Endometrial microvascular endothelial cells (primary cell): ENCODE measurements around the gene PDE7B. TPM values are rescaled to one million over a fixed set of nuclear protein-coding genes. Genes with fewer than 3 reads are reported as not detected.

ENCODE experiments used
- in situ Hi-C: cut with HindIII; loops from 2 replicates; pipeline ENCODE4 v1.10.0; 2017; ENCODE audit warnings: low sequenced_read_pairs, low pct_unique_long_range_greater_than_20kb; ENCODE audit errors: inconsistent ontology term
- total RNA-seq: library from RNA; depleted of rRNA; stranded (reverse); fragments of >200 nt; gene quantifications from one replicate; pipeline ENCODE4 v1.2.3, GENCODE V29; 2015; ENCODE audit errors: inconsistent ontology term

PDE7B gene
- total RNA-seq, 1 donor from 2014 or later, result 17.9 TPM

GRCh38 chr6:136007345-136007744 lies 155.8 kb downstream of the PDE7B start:
- in situ Hi-C loops, result no loop called here

GRCh38 chr6:136011475-136011874 lies 160.0 kb downstream of the PDE7B start:
- in situ Hi-C loops, result no loop called here

- in situ Hi-C loops, result no loop called here
Measured at GRCh38 chr6:136012198-136012887, 160.8 kb downstream of the PDE7B start.

GRCh38 chr6:136012943-136013342 lies 161.4 kb downstream of the PDE7B start:
- in situ Hi-C loops, result no loop called here

- in situ Hi-C loops, result no loop called here
Measured at GRCh38 chr6:136014454-136015437, 163.2 kb downstream of the PDE7B start.

DNA sequence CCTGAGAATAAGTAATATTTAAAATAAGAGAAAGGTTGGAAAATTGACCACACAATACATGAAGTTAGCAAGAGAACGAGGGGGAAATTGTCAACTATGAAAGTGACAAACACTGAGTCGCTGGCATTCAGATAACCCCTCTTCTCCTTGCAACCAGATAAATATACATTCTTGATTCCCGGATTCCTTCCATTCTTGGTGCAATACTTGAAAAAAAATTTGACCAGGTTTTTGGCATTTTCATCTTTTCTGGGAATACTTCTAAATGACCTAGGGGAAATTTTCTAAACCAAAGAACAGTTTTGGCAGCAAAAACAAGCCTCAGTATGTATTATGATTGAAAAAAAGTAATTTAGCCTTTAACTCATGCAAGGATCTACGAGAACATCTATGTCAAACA lies 164.0 kb downstream of the PDE7B start:
- in situ Hi-C loops, result no loop called here

- in situ Hi-C loops, result no loop called here
Measured at GRCh38 chr6:136016228-136017225, 165.0 kb downstream of the PDE7B start.

GRCh38 chr6:136020691-136021090 lies 169.2 kb downstream of the PDE7B start:
- in situ Hi-C loops, result no loop called here

GRCh38 chr6:136022224-136022874 lies 170.8 kb downstream of the PDE7B start:
- in situ Hi-C loops, result no loop called here

DNA sequence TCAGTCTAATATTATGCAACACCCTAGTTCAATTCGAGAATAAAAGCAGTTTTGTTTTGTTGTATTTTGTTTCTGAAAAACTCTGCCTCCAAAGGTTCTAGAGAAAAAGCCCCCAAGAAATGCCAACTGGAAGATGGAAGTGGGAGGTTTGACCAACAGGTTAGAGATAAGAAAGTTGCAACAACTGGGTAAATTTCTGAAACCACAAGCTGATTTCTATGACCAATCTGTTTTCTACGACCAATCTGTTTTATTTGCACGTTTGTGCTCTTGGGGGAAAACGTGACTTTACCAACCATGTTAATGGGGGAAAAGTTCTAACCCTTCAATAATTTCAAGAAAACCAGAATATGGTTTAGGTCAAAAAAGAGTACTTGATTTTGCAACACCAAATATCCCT lies 173.2 kb downstream of the PDE7B start:
- in situ Hi-C loops, result no loop called here

DNA sequence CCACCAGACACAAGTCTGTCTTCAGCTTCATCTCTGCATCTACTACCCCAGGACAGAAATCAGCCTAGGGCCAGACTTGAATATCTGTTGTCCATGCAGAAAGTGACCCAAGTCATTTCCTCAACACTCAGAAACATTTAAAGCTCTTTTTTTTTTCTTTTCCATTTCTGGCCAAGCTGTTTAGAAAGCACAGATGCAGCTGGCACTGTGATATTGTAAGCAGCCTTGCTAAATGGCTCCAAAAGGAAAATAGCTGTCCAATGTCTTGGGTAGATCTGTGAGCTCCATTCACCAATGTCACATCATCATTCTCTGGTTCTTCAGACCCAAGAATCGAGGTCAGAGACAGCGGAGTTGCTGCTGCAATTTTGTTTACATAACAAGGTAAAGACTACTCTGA lies 174.2 kb downstream of the PDE7B start:
- in situ Hi-C loops, result no loop called here

DNA sequence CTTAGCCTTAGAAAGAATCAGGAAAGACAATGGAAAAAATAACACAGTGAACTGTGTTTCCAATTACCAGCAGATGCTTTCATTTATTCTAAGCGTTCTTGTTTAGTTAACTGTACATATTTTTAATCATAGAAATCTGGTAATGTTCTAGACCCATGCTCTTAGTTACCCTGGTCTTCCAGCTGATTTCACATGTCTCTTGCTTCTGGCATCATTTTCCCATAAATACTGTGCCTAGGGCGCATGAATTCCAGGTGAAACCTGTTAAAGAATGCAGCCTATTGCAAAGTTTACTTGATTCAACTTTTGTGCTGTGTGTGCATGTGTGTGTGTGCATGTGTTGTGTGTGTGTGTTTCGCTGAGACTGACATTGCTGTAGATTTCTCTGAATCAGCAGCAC lies 178.6 kb downstream of the PDE7B start:
- in situ Hi-C loops, result no loop called here

DNA sequence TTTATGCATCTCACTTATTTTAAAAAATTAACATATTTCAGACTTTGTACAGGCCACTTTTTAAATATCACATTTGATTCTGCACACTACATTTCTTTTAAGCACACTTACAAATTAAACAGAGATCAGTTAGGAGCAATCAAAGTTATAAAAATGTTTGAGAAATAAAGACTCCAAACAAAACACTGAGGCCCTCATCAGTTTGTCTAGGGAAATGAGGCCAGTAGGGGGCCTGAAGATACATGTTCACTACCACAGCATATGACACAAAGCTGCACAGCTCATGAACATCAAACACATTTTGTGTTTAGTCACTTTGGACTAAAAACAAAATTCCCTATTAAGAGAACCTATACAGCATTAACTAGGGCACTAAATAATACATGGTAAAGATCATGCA lies 180.5 kb downstream of the PDE7B start:
- in situ Hi-C loops, result no loop called here

DNA sequence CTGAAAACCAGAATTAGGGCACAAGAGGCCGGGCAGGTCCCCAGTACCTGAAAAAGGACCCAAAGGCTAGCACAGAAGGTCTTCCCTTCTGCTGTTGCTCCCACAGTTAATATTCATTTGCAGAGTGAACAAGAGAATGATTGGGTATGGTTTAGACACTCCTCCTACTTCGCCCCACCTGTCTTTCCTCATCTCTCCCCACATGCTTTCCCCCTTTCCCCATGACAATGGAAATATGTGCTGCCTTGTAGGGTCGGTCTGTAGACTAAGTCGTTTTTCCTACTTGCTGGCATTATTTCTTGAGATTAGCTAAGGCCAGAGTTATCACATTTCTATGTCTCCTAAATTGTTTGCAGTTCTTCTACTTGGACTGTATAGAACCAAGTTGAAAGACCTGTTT lies 181.9 kb downstream of the PDE7B start:
- in situ Hi-C loops, result no loop called here

- in situ Hi-C loops, result no loop called here
Measured at GRCh38 chr6:136034422-136034821, 182.9 kb downstream of the PDE7B start.

GRCh38 chr6:136035378-136036070 lies 184.0 kb downstream of the PDE7B start:
- in situ Hi-C loops, result no loop called here

GRCh38 chr6:136036071-136036380 lies 184.5 kb downstream of the PDE7B start:
- in situ Hi-C loops, result no loop called here

GRCh38 chr6:136036601-136037000 lies 185.1 kb downstream of the PDE7B start:
- in situ Hi-C loops, result no loop called here
